CD14-positive monocyte (primary cell): Measurements from ENCODE around the gene DPH6. TPM values are rescaled to one million over a fixed set of nuclear protein-coding genes. Genes with fewer than 3 reads are reported as not detected.

Source experiments
- DNase-seq, 3 donors: peaks; one replicate each; pipeline ENCODE4 v3.0.0-alpha.2; 2011 to 2022
- H2AFZ ChIP-seq: 2 replicates; pipeline ENCODE4 v1.6.0; 2012; ENCODE audit warnings: mild to moderate bottlenecking, low read depth, low read length, inconsistent platforms; ENCODE audit not compliant: insufficient read depth, poor library complexity, severe bottlenecking
- H3K27ac ChIP-seq, 2 donors: 1 replicate in 1 of 2; 2 replicates in 1 of 2; pipeline ENCODE4 v1.5.1; 2012 to 2013; ENCODE audit warnings: low read length in 2 of 2, control low read depth in 1 of 2, inconsistent platforms in 1 of 2, low read depth in 1 of 2, mild to moderate bottlenecking in 1 of 2
- H3K27me3 ChIP-seq, 2 donors: one replicate each; pipeline versions ENCODE4 v1.6.0 to v1.6.1; 2011 to 2013; ENCODE audit warnings: low read length in 2 of 2; ENCODE audit not compliant: control insufficient read depth in 2 of 2, insufficient read depth in 2 of 2
- H3K36me3 ChIP-seq, 2 donors: replicated peaks in 1 of 2; 1 replicate in 1 of 2; 2 replicates in 1 of 2; pipeline versions ENCODE4 v1.5.1 to v1.6.1; 2012 to 2013; ENCODE audit warnings: low read length in 2 of 2, control low read depth in 1 of 2, inconsistent platforms in 1 of 2, mild to moderate bottlenecking in 1 of 2; ENCODE audit not compliant: insufficient read depth in 2 of 2, control insufficient read depth in 1 of 2
- H3K4me1 ChIP-seq, 2 donors: 1 replicate in 1 of 2; 2 replicates in 1 of 2; pipeline versions ENCODE4 v1.5.1 to v1.6.1; 2012 to 2013; ENCODE audit warnings: low read length in 2 of 2, control low read depth in 1 of 2, inconsistent platforms in 1 of 2, mild to moderate bottlenecking in 1 of 2, moderate library complexity in 1 of 2; ENCODE audit not compliant: insufficient read depth in 2 of 2, control insufficient read depth in 1 of 2
- H3K4me2 ChIP-seq: replicated peaks from 2 replicates; pipeline ENCODE3; 2012; ENCODE audit warnings: low read length, moderate library complexity, mild to moderate bottlenecking; ENCODE audit not compliant: poor library complexity, severe bottlenecking; ENCODE audit errors: extremely low read depth
- H3K4me3 ChIP-seq, 3 experiments: fragments of 200-600 bp in 1 of 3; sonication (generic) in 1 of 3; replicated peaks in 1 of 3; 1 replicate in 2 of 3; 2 replicates in 1 of 3; pipeline ENCODE4 v1.5.1; 2011 to 2013; ENCODE audit warnings: low read length in 3 of 3, mild to moderate bottlenecking in 3 of 3, control low read depth in 2 of 3, low read depth in 2 of 3, inconsistent platforms in 1 of 3, moderate library complexity in 1 of 3
- H3K79me2 ChIP-seq: 2 replicates; pipeline ENCODE4 v1.6.0; 2012; ENCODE audit warnings: mild to moderate bottlenecking, control low read depth, inconsistent platforms, low read length, moderate library complexity; ENCODE audit not compliant: insufficient read depth
- H3K9ac ChIP-seq: 2 replicates; pipeline ENCODE4 v1.6.0; 2017; ENCODE audit warnings: low read length, mild to moderate bottlenecking; ENCODE audit not compliant: insufficient read depth, poor library complexity, severe bottlenecking
- H3K9me3 ChIP-seq, 2 donors: replicated peaks in 1 of 2; 1 replicate in 1 of 2; 2 replicates in 1 of 2; pipeline versions ENCODE4 v1.5.1 to v1.6.1; 2012 to 2013; ENCODE audit warnings: low read length in 2 of 2, control low read depth in 1 of 2; ENCODE audit not compliant: control insufficient read depth in 1 of 2, insufficient read depth in 1 of 2
- H4K20me1 ChIP-seq: 2 replicates; pipeline ENCODE4 v1.6.0; 2012; ENCODE audit warnings: mild to moderate bottlenecking, low read length, control low read depth, moderate library complexity; ENCODE audit not compliant: insufficient read depth
- H3K27ac Mint-ChIP-seq, 7 donors: one replicate each; pipeline ENCODE4 v1.8.0; 2020; ENCODE audit warnings: mild to moderate bottlenecking in 7 of 7, mixed read lengths in 7 of 7, moderate library complexity in 6 of 7, inconsistent platforms in 2 of 7
- H3K27me3 Mint-ChIP-seq, 3 donors: one replicate each; pipeline ENCODE4 v1.8.0; 2021 to 2022; ENCODE audit warnings: low read depth in 3 of 3, mild to moderate bottlenecking in 3 of 3, mixed read lengths in 3 of 3, moderate library complexity in 3 of 3, inconsistent platforms in 1 of 3
- H3K36me3 Mint-ChIP-seq, 2 donors: one replicate each; pipeline ENCODE4 v1.8.0; 2020; ENCODE audit warnings: mixed read lengths in 2 of 2, inconsistent platforms in 1 of 2, mild to moderate bottlenecking in 1 of 2
- H3K4me1 Mint-ChIP-seq: one replicate; pipeline ENCODE4 v1.8.0; 2020; ENCODE audit warnings: mild to moderate bottlenecking, mixed read lengths
- H3K4me3 Mint-ChIP-seq, 2 donors: one replicate each; pipeline ENCODE4 v1.8.0; 2020; ENCODE audit warnings: mild to moderate bottlenecking in 2 of 2, mixed read lengths in 2 of 2, moderate library complexity in 1 of 2
- H3K9me3 Mint-ChIP-seq, 7 donors: one replicate each; pipeline ENCODE4 v1.8.0; 2020 to 2022; ENCODE audit warnings: mixed read lengths in 7 of 7, mild to moderate bottlenecking in 6 of 7, moderate library complexity in 6 of 7, inconsistent platforms in 2 of 7
- WGBS: methylation state at CpG from one replicate; pipeline ENCODE4 v1.1.5; 2013; ENCODE audit warnings: missing lambda C conversion rate; ENCODE audit not compliant: insufficient coverage; 5-methylcytosine and 5-hydroxymethylcytosine counted together
- intact Hi-C, 2 donors: fragments of 100-400 bp; cut with micrococcal nuclease; formaldehyde crosslinking; loops; one replicate each; pipeline versions ENCODE4 v1.15.0 to v1.15.1; 2023
- polyA plus RNA-seq, 3 donors: library from polyadenylated mRNA; depleted of rRNA in 1 of 3; unstranded in 2 of 3; stranded (reverse) in 1 of 3; fragments of 300-500 nt in 2 of 3; fragments of >200 nt in 1 of 3; fragmentation: Illumina TruSeq in 2 of 3; gene quantifications; 1 replicate in 2 of 3; 2 replicates in 1 of 3; pipeline ENCODE4 v1.2.3, GENCODE V29; 2012 to 2021
- TF ChIP-seq, protein P1 (sequence below): fragments of 200-600 bp; IDR thresholded peaks from one replicate; pipeline ENCODE4 v1.8.0; 2022; ENCODE audit warnings: antibody characterized with exemption, mild to moderate bottlenecking

The DPH6 gene
- polyA plus RNA-seq, 3 donors, result 7.6 to 18.2 (median 13.6) TPM

DNA sequence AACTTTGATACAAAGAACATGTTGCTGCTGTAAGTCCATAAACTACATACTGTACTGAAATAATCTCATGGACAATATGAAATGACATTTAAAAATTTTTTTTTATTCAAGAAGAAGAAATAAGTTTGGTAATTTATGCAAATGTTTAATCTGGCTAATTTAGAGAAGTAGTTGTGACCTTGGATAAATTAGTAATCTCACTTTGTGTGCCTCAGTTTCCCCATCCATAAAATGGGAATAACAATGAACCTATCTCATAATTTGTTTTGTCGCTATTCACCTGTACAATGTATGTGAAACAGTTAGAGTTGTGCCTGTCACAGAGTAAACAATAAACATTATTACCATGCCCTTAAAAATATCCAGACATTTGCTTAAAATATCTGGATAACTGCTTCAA is 15.3 kb upstream of the DPH6 start:
- Mint-ChIP-seq H3K9me3 (no peaks in the 10 kb centered on the region), H3K4me3 (no peak overlapping the region), H3K36me3 (no peaks in the 10 kb centered on the region), H3K27ac (no peak overlapping the region), H3K4me1 (peaks cover 2% of the 10 kb centered on the region), H3K27me3 (no peaks in the 10 kb centered on the region)
- intact Hi-C loops, result no loop called here
- no peak overlapping the region for H3K27ac ChIP-seq
- no peaks in the 10 kb centered on the region for H3K9me3 ChIP-seq
- no peaks in the 10 kb centered on the region for H4K20me1 ChIP-seq
- H3K9ac ChIP-seq, result no peak overlapping the region
- H3K4me3 ChIP-seq, result no peak overlapping the region
- H3K4me2 ChIP-seq, result no peak overlapping the region
- no peaks in the 10 kb centered on the region for H3K27me3 ChIP-seq
- TF ChIP-seq, protein P1, sequence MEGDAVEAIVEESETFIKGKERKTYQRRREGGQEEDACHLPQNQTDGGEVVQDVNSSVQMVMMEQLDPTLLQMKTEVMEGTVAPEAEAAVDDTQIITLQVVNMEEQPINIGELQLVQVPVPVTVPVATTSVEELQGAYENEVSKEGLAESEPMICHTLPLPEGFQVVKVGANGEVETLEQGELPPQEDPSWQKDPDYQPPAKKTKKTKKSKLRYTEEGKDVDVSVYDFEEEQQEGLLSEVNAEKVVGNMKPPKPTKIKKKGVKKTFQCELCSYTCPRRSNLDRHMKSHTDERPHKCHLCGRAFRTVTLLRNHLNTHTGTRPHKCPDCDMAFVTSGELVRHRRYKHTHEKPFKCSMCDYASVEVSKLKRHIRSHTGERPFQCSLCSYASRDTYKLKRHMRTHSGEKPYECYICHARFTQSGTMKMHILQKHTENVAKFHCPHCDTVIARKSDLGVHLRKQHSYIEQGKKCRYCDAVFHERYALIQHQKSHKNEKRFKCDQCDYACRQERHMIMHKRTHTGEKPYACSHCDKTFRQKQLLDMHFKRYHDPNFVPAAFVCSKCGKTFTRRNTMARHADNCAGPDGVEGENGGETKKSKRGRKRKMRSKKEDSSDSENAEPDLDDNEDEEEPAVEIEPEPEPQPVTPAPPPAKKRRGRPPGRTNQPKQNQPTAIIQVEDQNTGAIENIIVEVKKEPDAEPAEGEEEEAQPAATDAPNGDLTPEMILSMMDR, result no peak
- no peak overlapping the region for H2AFZ ChIP-seq
- no peak for DNase-seq
- H3K4me1 ChIP-seq, result no peaks in the 10 kb centered on the region
- no peaks in the 10 kb centered on the region for H3K36me3 ChIP-seq
- WGBS, result no CpG with 5 or more reads among the region's 1 CpG
- no peaks in the 10 kb centered on the region for H3K79me2 ChIP-seq

- Mint-ChIP-seq H3K27me3 (no peaks in the 10 kb centered on the region), H3K36me3 (no peaks in the 10 kb centered on the region), H3K27ac (no peak overlapping the region), H3K4me1 (peaks cover 2% of the 10 kb centered on the region), H3K9me3 (no peaks in the 10 kb centered on the region), H3K4me3 (no peak overlapping the region)
- Histone ChIP-seq H3K27me3 (no peaks in the 10 kb centered on the region), H4K20me1 (no peaks in the 10 kb centered on the region), H3K36me3 (no peaks in the 10 kb centered on the region), H3K4me2 (no peak overlapping the region), H3K9me3 (no peaks in the 10 kb centered on the region), H3K9ac (no peak overlapping the region), H2AFZ (no peak overlapping the region), H3K79me2 (no peaks in the 10 kb centered on the region), H3K27ac (no peak overlapping the region), H3K4me1 (no peaks in the 10 kb centered on the region), H3K4me3 (no peak overlapping the region)
- TF ChIP-seq, protein P1, result no peak
- DNase-seq, result no peak
- intact Hi-C loops, result no loop called here
- WGBS, result 80% methylated on average over 1 of the region's 2 CpGs
These were observed 14.9 kb upstream of the DPH6 start for GRCh38 chr15:35560870-35561269.
